Astrocyte of the spinal cord (primary cell): ENCODE results near the gene ATOX1.

ENCODE experiments used
- DNase-seq: peaks from one replicate; pipeline ENCODE4 v3.0.0; 2011; ENCODE audit warnings: low read depth, low spot score
- H3K4me3 ChIP-seq: 2 replicates; pipeline ENCODE4 v1.5.1; 2011; ENCODE audit warnings: low read depth, mild to moderate bottlenecking, low read length, moderate library complexity
- in situ Hi-C: cut with HindIII; loops from 2 replicates; pipeline ENCODE4 v1.10.0; 2017; ENCODE audit warnings: low sequenced_read_pairs
- TF ChIP-seq, protein P1 (sequence below): IDR thresholded peaks from 2 replicates; pipeline ENCODE4 v1.5.1; 2012; ENCODE audit warnings: low read depth, mild to moderate bottlenecking, low read length, inconsistent platforms

The ATOX1 gene

DNA sequence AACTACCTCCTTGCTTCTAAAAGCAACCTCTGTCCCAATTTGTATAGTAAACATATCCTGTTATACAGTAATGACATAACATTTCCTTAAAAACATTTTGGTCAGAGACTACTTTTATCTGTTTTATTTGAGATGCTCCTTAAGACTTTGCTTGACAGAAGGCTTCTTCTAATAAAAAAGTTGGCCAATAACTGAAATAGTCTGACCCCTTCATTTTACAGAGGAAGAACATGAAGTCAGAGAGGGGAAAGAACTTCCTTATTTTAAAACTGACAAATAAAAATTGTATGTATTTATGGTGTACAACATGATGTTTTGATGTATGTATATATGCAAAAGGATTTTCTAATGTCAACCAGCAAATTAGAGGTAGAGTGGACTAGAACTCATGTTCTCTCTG lies 35.9 kb downstream of the ATOX1 start:
- H3K4me3 ChIP-seq = no peak overlapping the region
- in situ Hi-C loops = no loop called here
- DNase-seq = no peak
- TF ChIP-seq, protein P1, sequence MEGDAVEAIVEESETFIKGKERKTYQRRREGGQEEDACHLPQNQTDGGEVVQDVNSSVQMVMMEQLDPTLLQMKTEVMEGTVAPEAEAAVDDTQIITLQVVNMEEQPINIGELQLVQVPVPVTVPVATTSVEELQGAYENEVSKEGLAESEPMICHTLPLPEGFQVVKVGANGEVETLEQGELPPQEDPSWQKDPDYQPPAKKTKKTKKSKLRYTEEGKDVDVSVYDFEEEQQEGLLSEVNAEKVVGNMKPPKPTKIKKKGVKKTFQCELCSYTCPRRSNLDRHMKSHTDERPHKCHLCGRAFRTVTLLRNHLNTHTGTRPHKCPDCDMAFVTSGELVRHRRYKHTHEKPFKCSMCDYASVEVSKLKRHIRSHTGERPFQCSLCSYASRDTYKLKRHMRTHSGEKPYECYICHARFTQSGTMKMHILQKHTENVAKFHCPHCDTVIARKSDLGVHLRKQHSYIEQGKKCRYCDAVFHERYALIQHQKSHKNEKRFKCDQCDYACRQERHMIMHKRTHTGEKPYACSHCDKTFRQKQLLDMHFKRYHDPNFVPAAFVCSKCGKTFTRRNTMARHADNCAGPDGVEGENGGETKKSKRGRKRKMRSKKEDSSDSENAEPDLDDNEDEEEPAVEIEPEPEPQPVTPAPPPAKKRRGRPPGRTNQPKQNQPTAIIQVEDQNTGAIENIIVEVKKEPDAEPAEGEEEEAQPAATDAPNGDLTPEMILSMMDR = no peak

DNA sequence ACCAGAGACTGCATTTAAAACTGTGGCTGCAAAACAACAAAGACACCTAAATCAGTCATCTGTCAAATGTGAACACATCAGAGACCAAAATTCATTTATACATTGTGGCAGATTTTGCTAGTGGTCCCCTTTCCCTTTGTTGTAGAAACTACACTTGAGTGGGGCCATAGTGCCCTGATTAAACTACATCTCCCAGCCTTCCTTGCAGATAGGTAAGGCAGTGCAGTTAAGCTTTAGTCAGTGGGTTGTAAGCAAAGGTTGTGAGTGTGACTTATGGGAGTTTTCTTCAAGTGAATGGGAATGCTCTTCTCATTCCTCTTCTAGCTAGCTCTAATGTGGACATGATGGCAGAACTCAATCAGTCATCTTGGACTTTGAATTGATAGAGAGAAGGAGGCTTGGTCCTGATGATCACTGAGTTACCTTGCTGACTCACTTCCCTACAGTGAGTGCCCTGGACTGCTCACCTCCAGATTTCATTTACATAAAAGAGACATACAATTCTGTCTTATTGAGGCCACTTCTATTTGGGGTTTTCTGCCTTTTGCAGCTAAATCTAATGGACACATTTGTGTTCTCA lies 36.5 kb downstream of the ATOX1 start:
- no peak overlapping the region for H3K4me3 ChIP-seq
- no peak for DNase-seq
- in situ Hi-C loops = no loop called here
- TF ChIP-seq, protein P1 = no peak

DNA sequence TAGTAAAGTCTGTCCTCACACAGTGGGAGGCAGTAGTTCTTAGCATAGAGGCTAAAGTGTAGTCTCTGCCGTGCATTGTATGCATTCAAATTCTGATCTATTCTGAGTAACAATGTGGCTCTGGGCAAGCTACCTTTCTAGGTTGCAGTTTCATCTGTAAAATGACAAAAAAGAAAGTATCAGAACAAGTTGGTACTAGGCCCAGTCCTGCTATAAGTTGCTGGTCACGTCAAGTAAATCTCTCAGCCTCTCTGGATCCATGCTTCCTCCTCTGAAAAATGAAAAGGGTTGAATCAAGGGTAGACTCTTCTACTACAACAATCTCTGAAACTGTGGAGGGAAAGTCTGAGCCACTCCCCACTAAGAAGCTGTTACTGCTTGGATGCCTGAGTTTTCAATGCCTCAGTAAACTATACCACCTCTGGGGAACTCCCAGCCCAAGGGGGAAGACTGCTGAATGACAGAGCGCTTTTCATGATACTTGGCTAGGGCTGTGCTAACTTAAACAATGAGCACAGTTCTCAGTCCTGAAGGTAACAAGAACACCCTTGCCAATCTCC lies 37.3 kb downstream of the ATOX1 start:
- TF ChIP-seq, protein P1 = no peak
- in situ Hi-C loops = no loop called here
- no peak for DNase-seq
- H3K4me3 ChIP-seq = no peak overlapping the region

DNA sequence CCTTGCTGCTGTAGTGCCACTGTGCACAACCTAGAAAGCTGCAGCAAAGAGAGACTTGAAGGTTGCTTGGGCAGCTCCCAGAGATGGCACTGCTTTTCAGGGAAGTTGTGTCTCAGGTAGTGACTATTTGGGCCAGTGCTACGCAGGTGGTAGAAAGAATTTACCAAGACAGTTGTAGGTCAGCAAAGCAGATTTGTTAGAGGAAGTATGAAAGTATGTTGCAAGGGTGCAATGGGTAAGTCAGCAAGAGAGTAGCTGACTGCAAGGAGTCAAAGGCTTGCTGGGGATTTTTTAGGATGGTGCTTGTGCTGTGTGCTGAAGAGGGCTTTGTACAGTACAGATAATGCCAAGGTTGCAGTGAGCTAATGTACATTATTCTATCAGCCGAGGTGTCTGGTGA lies 38.2 kb downstream of the ATOX1 start:
- no peak for DNase-seq
- TF ChIP-seq, protein P1 = no peak
- H3K4me3 ChIP-seq = no peak overlapping the region
- in situ Hi-C loops = no loop called here

DNA sequence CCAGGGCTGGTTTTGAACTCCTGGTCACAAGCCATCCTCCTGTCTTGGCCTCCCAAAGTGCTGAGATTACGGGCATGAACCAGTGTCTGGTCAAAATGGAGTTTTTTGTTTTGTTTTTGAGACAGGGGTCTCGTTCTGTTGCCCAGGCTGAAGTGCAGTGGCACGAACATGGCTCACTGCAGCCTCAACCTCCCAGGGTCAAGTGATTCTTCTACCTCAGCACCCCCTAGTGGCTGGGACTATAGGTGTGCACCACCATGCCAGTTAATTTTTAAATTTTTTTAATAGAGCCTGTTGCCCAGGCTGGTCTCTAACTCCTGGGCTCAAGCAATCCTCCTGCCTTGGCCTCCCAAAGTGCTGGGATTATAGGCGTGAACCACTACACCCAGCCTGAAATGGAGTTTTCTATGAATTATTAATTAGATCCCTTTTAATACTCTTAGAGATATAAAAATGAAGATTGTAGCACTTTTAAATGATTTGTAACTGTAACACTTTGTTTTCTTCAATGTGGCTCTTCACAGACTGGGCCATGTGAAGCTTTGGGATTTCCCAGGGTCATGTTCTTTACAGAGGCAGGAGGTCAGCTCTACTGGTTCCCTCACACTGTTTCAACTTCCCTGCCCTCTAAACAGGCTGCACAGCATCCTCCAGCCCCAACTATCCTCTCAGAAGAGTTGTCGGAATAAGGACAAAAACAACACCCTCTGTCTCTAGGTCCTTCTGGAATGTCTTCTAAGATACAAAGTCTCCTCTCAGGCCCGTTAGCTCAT lies 39.0 kb downstream of the ATOX1 start:
- TF ChIP-seq, protein P1 = peak; percentile 53
- no peak for DNase-seq
- in situ Hi-C loops = no loop called here
- H3K4me3 ChIP-seq = no peak overlapping the region

DNA sequence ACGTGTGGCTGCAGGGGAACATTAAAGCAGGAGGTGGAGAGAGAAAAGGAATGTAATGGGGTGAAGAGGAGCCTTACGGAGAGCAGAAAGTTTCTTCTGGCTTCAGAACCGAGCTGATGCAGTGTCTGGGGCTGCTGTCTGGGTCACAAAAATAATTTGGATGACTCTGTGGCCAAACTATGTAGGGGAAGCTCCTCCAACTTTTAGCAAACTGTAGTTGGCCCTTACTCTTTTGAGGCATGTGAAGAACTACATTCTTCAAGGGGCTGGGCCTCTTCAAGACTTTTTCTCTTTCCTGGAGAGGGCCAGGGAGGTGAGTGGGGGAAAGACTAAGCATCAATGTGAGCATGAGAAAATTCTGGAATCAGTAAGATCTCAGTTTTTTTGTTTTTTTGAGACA lies 39.8 kb downstream of the ATOX1 start:
- TF ChIP-seq, protein P1 = no peak
- in situ Hi-C loops = no loop called here
- H3K4me3 ChIP-seq = no peak overlapping the region
- peak; percentile 68 for DNase-seq
